ENCODE measurements around the gene C3orf70.
A peak's percentile ranks its signal among the peaks of the same experiment; 100 is the strongest.
"Not testable (repeated sequence)": the region's sequence is repeated elsewhere in the genome, so short reads cannot be mapped to it uniquely, and the experiment has no call there.

Gene C3orf70

DNA sequence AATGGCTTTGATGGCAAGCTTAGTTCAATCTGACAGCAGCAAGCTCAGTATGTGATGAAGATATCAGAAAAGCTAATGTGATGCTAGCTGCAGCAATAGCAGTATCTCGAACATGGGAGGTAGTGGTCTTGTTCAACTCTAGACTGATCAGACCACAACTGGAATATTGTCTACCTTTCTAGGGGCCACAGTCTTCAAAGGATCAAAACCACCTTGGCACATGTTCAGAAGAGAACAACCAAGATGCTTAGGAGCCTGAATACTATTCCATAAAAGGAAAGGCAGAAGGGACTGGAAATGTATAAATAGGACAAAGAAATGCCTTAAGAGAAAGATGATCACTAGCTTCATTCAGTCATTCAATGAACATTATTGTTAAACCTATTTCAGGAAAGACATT, 2.3 kb downstream of the C3orf70 start:
- no peak for DNase-seq

DNA sequence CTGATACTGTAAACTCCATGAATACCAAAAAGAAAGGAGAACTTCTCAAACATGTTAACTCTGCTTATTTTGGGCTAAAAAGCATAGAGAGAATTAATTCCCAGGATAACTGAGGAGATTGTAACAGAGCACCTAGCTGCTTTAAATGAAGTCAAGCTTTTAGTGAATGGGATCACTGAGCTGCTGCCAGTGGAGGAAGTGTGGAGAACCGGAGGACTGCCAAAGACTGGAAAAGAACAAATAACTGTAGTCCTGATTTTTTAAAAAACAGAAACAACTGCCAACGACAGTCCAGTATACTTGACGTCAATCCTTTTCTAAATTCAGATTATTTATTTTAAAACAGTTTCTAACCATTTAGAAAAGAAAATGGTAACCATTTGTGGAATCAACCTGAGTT, 3.3 kb downstream of the C3orf70 start:
- DNase-seq, result no peak

DNA sequence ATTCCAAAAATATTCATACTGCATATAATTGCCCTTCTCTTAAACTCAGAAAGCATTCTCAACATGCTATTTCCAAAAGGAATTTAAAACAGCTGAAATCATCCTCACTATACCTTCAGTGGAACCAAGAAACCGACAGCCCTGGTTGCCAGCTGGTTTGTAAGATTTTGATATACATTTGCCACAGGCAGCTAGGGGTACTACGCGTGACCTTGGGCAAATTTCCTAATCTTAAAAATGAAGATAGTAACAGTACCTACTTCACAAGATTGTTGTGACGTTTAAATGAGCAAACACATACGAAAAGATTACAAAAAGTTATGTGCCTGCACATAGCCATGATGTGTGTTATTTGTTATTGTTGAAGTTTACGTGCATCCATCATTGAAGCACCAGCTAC, 7.3 kb downstream of the C3orf70 start:
- DNase-seq, result no peak

- no peak for DNase-seq
Observed at GRCh38 chr3:185144784-185145183, 8.1 kb downstream of the C3orf70 start.

DNA sequence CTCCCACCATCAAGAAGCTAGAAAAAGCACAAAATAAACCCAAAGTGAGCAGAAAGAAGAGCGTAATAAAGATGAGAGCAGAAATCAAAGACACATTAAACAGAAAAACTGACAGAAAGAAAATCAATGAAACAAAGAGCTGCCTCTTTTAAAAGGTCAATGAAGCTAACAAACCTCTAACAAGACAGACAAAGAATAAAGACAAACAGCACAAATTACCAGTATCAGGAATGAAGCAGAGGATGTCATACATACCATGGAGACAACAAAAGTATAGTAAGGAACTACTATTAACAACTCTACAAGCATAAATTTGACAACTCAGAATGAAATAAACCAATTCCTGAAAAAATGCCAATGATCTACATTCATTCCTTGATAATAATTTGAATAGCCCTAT, 15.0 kb downstream of the C3orf70 start:
- no peak for DNase-seq

GRCh38 chr3:185134509-185134908, 18.4 kb downstream of the C3orf70 start:
- no peak for DNase-seq

DNA sequence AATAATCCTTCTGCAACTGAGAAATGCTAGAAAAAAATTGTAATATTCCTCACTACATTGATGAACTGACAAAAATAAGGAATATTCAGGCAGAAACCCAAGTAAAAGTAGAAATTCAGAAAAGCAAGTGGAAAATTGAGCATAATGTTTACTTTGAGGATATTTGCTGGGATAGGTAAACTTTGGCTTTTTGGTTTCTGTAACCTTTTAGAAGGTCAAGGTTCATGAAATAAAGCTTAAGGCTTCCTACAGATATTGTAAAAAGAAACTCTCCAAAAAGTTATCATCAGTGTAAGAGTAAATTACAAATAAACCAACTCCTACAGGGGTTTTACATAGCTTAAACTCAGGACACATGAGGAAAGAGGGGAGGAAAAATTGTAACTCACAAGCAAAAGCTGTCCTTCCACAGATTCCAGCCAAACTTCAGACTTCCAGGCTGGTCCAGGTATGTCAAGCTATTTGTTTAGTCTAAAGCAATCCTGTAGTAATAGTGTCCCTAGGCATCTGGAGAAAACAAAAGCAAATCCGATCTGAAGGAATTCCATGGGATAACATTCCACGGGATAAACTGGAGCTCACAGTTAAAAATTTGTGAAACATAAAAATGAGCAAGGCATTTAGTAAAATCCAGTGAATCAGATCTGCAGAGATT, 21.1 kb downstream of the C3orf70 start:
- DNase-seq, result no peak

GRCh38 chr3:185129083-185129482, 23.8 kb downstream of the C3orf70 start:
- DNase-seq, result no peak

GRCh38 chr3:185126201-185126600, 26.7 kb downstream of the C3orf70 start:
- no peak for DNase-seq

- DNase-seq, result no peak
Observed at GRCh38 chr3:185120126-185120525, 32.7 kb downstream of the C3orf70 start.

GRCh38 chr3:185115371-185115770, 37.5 kb downstream of the C3orf70 start:
- no peak for DNase-seq

DNA sequence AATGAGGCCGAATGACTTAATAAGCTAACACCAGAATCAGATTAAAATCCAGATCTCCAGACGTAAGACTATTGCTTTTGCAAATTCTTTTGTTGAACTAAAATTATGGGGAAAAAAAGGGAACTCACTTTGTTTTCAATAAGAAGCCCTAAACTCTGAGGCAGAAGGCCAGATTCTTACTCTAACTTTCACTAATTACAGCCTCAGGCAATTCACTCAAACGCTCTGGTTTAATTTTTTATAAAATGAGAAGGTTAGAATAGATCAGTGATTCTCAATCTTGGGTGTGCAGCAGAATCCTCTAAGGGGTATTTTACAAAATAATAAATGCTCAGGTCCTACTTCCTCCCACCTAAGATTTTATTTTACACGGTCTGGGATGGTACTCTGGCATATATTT, 38.1 kb downstream of the C3orf70 start:
- DNase-seq, result no peak

DNA sequence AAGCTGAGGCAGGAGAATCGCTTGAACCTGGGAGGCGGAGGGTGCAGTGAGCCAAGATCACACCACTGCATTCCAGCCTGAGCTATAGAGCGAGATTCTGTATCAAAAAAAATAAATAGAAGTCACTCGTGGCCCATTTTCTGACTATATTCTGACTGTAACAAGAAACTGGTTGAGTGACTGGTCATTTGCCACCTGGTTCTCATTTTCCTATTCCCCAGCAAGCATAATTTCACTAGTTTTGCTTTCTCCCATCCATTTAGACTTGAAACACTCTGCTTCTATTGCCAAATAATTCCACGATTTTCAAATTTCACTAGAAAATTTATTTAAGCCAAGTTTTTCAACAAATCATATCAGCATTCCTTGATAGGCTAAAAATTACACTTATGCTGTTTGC, 40.7 kb downstream of the C3orf70 start:
- DNase-seq, result no peak

GRCh38 chr3:185109012-185109411, 43.8 kb downstream of the C3orf70 start:
- not testable (repeated sequence) for DNase-seq

GRCh38 chr3:185106256-185106890, 46.5 kb downstream of the C3orf70 start:
- not testable (repeated sequence) for DNase-seq

GRCh38 chr3:185103359-185104127, 49.3 kb downstream of the C3orf70 start:
- no peak for DNase-seq

DNA sequence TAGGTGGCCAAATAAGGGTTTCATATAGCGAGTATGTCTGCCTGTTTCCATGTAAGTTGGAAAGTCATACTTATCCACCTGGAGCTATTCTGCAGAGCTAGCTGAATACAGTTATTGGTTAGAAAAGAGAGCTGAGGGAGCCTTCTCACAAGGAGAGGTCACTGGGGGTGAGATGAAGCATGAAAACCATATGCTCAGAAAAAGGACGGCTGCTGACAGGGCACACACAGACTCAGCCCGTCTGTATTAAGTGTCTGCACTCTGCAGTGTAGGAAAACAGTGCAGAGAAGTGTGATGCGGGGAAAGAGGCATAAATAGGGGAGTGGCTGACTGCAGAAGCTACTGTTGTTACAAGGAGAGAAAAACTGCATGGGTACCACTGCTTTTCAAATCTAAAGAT, 58.2 kb downstream of the C3orf70 start:
- no peak for DNase-seq

GRCh38 chr3:185093116-185093515, 59.7 kb downstream of the C3orf70 start:
- DNase-seq, result no peak

DNA sequence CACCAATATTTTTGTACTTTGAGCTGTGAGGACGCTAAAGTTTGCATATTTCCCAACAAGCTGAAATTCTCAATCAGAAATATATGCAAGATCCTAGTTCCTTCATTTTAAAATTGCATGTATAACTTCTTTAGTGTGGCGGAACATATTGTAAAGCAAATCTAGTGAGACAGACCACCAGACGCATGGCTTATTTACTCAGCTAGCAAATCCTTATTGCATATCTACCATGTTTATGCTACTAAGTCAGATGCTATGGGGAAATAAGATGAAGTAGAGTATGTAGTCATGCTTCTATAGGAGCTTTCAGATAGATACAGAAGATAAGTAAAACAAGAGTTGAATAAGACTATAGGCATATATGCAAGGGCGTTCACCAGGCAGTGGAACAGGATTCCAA, 62.0 kb downstream of the C3orf70 start:
- DNase-seq, result no peak

- DNase-seq, result no peak
Observed at GRCh38 chr3:185089751-185090150, 63.1 kb downstream of the C3orf70 start.

GRCh38 chr3:185089343-185089742, 63.5 kb downstream of the C3orf70 start:
- no peak for DNase-seq

- no peak for DNase-seq
Observed at GRCh38 chr3:185087419-185087818, 65.4 kb downstream of the C3orf70 start.

GRCh38 chr3:185084901-185085300, 68.0 kb downstream of the C3orf70 start:
- DNase-seq, result peak; percentile 39

DNA sequence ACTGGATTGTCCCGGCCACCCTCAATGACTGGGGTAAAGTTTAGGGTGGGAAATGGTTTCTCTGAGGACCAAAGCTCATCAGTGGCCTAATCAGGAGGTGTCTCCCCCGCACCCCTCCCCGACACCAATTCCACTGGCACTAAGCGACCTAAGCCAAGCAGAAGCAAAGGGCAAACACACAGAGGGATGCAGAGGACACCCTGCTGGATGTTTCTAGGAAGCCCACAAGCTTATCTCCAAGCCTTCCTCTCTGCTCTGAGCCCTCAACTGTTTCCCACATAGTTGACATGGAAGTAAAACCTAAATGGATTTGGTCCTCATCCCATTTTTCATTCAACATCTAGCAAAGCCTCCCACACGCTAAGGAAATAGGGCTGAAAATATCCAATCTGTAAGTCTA, 68.5 kb downstream of the C3orf70 start:
- no peak for DNase-seq
